Transverse colon (tissue), 3 donors: Measurements from ENCODE around the gene PRMT3.

Source experiments
- EP300 ChIP-seq: sonication (generic); formaldehyde crosslinking; IDR thresholded peaks from one replicate; pipeline ENCODE4 v1.6.1; 2017; ENCODE audit warnings: antibody characterized with exemption, low read depth
- POLR2A ChIP-seq: fragments of 450-650 bp; IDR thresholded peaks from one replicate; pipeline ENCODE4 v1.6.1; 2016; ENCODE audit warnings: antibody characterized with exemption, mild to moderate bottlenecking, moderate library complexity
- TF ChIP-seq, protein P1 (sequence below), 5 experiments: fragments of 200-600 bp in 3 of 5; fragments of 450-650 bp in 2 of 5; sonication (generic) in 3 of 5; IDR thresholded peaks; 1 replicate in 2 of 5; 2 replicates in 3 of 5; pipeline ENCODE4 v1.5.1; 2016 to 2017; ENCODE audit warnings: antibody characterized with exemption in 5 of 5, inconsistent platforms in 3 of 5, mild to moderate bottlenecking in 2 of 5, moderate library complexity in 1 of 5

DNA sequence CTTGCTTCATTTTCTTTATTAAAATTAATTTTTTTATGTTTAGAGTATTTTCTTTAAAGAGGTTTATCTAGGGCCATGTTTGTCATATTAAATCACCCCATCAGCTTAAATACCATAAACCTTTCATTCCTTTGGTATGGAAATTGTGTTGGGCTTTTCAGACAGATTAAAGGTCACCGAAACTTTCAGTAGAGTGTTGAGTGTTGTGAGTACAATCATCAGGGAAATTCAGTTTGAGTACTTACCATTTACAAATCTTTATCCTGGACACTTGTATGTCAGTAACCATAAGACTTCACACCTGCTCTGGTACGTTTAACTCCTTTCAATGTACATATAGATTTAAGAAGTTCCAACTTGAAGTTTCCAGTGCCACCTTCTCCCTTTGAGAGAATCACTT, 12.0 kb downstream of the PRMT3 start:
- no peak for TF ChIP-seq POLR2A
- no peak for TF ChIP-seq EP300
- TF ChIP-seq, protein P1, sequence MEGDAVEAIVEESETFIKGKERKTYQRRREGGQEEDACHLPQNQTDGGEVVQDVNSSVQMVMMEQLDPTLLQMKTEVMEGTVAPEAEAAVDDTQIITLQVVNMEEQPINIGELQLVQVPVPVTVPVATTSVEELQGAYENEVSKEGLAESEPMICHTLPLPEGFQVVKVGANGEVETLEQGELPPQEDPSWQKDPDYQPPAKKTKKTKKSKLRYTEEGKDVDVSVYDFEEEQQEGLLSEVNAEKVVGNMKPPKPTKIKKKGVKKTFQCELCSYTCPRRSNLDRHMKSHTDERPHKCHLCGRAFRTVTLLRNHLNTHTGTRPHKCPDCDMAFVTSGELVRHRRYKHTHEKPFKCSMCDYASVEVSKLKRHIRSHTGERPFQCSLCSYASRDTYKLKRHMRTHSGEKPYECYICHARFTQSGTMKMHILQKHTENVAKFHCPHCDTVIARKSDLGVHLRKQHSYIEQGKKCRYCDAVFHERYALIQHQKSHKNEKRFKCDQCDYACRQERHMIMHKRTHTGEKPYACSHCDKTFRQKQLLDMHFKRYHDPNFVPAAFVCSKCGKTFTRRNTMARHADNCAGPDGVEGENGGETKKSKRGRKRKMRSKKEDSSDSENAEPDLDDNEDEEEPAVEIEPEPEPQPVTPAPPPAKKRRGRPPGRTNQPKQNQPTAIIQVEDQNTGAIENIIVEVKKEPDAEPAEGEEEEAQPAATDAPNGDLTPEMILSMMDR (IDR thresholded peaks at IDR 0.05) = no peak
